SK-N-MC (cell line): ENCODE measurements around the gene RBM12.

Experiments
- EZH2 ChIP-seq: fragments of 200-600 bp; sonication (generic); IDR thresholded peaks from one replicate; pipeline ENCODE4 v1.6.1; 2017; ENCODE audit warnings: antibody characterized with exemption
- FOXP2 ChIP-seq: optimal IDR thresholded peaks from 2 replicates; pipeline ENCODE3; 2011; ENCODE audit warnings: mild to moderate bottlenecking, moderate library complexity; ENCODE audit not compliant: insufficient read depth; ENCODE audit errors: extremely low read length, control extremely low read depth
- POLR2AphosphoS5 ChIP-seq: IDR thresholded peaks from 2 replicates; pipeline ENCODE4 v1.6.1; 2012; ENCODE audit warnings: mild to moderate bottlenecking, low read depth, low read length, borderline replicate concordance

- TF ChIP-seq EZH2, result no peak
- TF ChIP-seq POLR2AphosphoS5, result no peak
- no peak for TF ChIP-seq FOXP2
Measured at GRCh38 chr20:35638751-35639150, 25.9 kb downstream of the RBM12 start.
